ENCODE data around the gene CIDEB. TPM values are rescaled to one million over a fixed set of nuclear protein-coding genes. Genes with fewer than 3 reads are reported as not detected.

Gene CIDEB
- total and polyA plus RNA-seq, 9 of the 15 experiments (the other 6 are each of a cell fraction or from before 2014, with no cell fraction given), result 0.03 to 0.35 (median 0.09) TPM; not detected in 3

DNA sequence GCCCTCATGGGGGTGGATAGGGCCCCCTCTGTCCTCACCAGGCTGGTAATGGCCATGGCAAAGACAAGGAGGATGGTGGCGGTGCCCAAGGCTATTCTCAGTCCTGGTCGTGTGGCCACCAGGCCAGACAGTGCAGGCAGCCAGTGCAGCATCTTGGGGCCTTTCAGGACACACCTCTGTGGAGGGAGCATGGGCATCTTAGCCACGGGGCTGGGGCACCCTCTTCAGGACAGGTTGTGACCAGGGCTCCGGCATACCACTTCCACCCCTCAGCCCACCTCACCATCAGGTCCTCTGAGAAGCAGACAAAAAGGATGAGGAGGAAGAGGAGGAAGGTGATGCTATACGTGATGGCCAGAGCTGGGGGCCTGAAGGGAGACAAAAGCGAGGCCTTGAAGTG, 16.2 kb upstream of the CIDEB start:
- H3K4me2 ChIP-seq (ENCODE audit: insufficient read depth, low read length), result no peak overlapping the region
- H3K4me3 ChIP-seq, result no peak overlapping the region
- ATAC-seq, result no peak
- CTCF ChIA-PET (ENCODE audit: low intra/inter-chr PET ratio), result no interaction called here
- no peaks in the 10 kb centered on the region for H3K9me1 ChIP-seq (ENCODE audit: control insufficient read depth, insufficient read depth, low read length)
- no peaks in the 10 kb centered on the region for H3K9me3 ChIP-seq (replicated peaks; ENCODE audit: control insufficient read depth, insufficient read depth, low read depth, low read length)
- no peak for FAIRE-seq
- no peaks in the 10 kb centered on the region for H3K27me3 ChIP-seq (ENCODE audit: control insufficient read depth in 2 of 2, insufficient read depth in 2 of 2, low read length in 2 of 2)
- no peak overlapping the region for H2AFZ ChIP-seq (ENCODE audit: low read depth, low read length)
- 19% methylated on average over 4 of the region's 6 CpGs for WGBS (ENCODE audit: insufficient coverage, low coverage, missing lambda C conversion rate)
- no peak for TF ChIP-seq TEAD2 (tag; IDR thresholded peaks at IDR 0.05)
- no peak for TF ChIP-seq BACH1 (tag; IDR thresholded peaks at IDR 0.05)
- no peak for TF ChIP-seq MXI1 (IDR thresholded peaks at IDR 0.05; ENCODE audit: low read depth, low read length)
- no peak for TF ChIP-seq ZNF583 (CRISPR knock-in tag; IDR thresholded peaks at IDR 0.05)
- no peak for TF ChIP-seq SETDB1 (IDR thresholded peaks at IDR 0.05; ENCODE audit: low read length)
- no peak for TF ChIP-seq HDAC8 (tag; IDR thresholded peaks at IDR 0.05)
- no peak for TF ChIP-seq ZNF507 (tag; conservative IDR thresholded peaks at IDR 0.05)
- no peak for TF ChIP-seq ZNF79 (CRISPR knock-in tag; IDR thresholded peaks at IDR 0.05; ENCODE audit: low read depth)
- TF ChIP-seq RBM39 (optimal IDR thresholded peaks at IDR 0.05; ENCODE audit: low read depth, low read length), result no peak
- TF ChIP-seq GABPB1 (CRISPR knock-in tag; IDR thresholded peaks at IDR 0.05), result no peak
- TF ChIP-seq, protein P1, sequence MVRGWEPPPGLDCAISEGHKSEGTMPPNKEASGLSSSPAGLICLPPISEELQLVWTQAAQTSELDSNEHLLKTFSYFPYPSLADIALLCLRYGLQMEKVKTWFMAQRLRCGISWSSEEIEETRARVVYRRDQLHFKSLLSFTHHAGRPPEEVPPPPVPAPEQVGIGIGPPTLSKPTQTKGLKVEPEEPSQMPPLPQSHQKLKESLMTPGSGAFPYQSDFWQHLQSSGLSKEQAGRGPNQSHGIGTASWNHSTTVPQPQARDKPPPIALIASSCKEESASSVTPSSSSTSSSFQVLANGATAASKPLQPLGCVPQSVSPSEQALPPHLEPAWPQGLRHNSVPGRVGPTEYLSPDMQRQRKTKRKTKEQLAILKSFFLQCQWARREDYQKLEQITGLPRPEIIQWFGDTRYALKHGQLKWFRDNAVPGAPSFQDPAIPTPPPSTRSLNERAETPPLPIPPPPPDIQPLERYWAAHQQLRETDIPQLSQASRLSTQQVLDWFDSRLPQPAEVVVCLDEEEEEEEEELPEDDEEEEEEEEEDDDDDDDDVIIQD (CRISPR knock-in tag; IDR thresholded peaks at IDR 0.05), result no peak
- TF ChIP-seq KAT7 (CRISPR knock-in tag; IDR thresholded peaks at IDR 0.05; ENCODE audit: borderline replicate concordance), result no peak
- no peak for TF ChIP-seq RNF2 (IDR thresholded peaks at IDR 0.05)
- H3K36me3 ChIP-seq (ENCODE audit: control insufficient read depth, insufficient read depth, low read length), result no peaks in the 10 kb centered on the region
- intact Hi-C loops (cut with micrococcal nuclease), result no loop called here
- no peaks in the 10 kb centered on the region for H3K79me2 ChIP-seq (ENCODE audit: control insufficient read depth, insufficient read depth, low read length)
- H3K9ac ChIP-seq (ENCODE audit: insufficient read depth in 1 of 2, low read depth in 2 of 2, low read length in 2 of 2), result no peak overlapping the region
- no peak for DNase-seq (ENCODE audit: extremely low read depth in 1 of 4, low spot score in 3 of 4)
- H4K20me1 ChIP-seq (replicated peaks; ENCODE audit: control insufficient read depth, insufficient read depth, low read length), result no peaks in the 10 kb centered on the region
- BruUV-seq (replicated peaks), result no TSS peak
- POLR2A ChIA-PET, result interaction anchor here (0.6 to 0.8 kb wide), 2 partner anchors 106 to 1540 kb away, joined by 3 to 4 read pairs; partner anchors contain the start of genes CBLN3 and KHNYN
- no peak overlapping the region for H3K27ac ChIP-seq (ENCODE audit: extremely low read depth, low read depth, low read length)
- in situ Hi-C loops (cut with MboI), result no loop called here
- H3K4me1 ChIP-seq (replicated peaks in 1 of 2; ENCODE audit: control insufficient read depth in 2 of 2, insufficient read depth in 2 of 2, low read length in 2 of 2), result peaks cover 0 to 4% of the 10 kb centered on the region in 2 experiments; a peak in 4 of 5 replicates

All from K562 (cell line).